Activated gamma-delta T cell treated with Interleukin-2 at 50 U/mL for 16 hours (primary cell): ENCODE results near the gene CARNS1.
"Not testable (repeated sequence)": the region's sequence is repeated elsewhere in the genome, so short reads cannot be mapped to it uniquely, and the experiment has no call there.

Source experiments
- DNase-seq: peaks from one replicate; pipeline ENCODE4 v3.0.0-alpha.2; 2020

Gene CARNS1

GRCh38 chr11:67397536-67397935, 17.9 kb upstream of the CARNS1 start:
- DNase-seq, result no peak

GRCh38 chr11:67397986-67398660, 17.4 kb upstream of the CARNS1 start:
- no peak for DNase-seq

GRCh38 chr11:67398661-67399563, 16.6 kb upstream of the CARNS1 start:
- no peak for DNase-seq

GRCh38 chr11:67400251-67400941, 15.1 kb upstream of the CARNS1 start:
- no peak for DNase-seq

GRCh38 chr11:67400942-67401494, 14.5 kb upstream of the CARNS1 start:
- DNase-seq, result no peak

GRCh38 chr11:67401495-67402191, 13.8 kb upstream of the CARNS1 start, which contains the start of gene PPP1CA:
Gene PPP1CA, minus strand, starts transcription at chr11:67401858. Its CDS starts 76 bp downstream, at chr11:67401782.
- DNase-seq, result peak; percentile 90

GRCh38 chr11:67402192-67402839, 13.2 kb upstream of the CARNS1 start:
- DNase-seq, result not testable (repeated sequence)

- DNase-seq, result not testable (repeated sequence)
Observed at GRCh38 chr11:67403085-67403484, 12.4 kb upstream of the CARNS1 start.

- DNase-seq, result peak; percentile 55
Observed at GRCh38 chr11:67404515-67405195, 10.8 kb upstream of the CARNS1 start.

- DNase-seq, result no peak
Observed at GRCh38 chr11:67405196-67405567, 10.3 kb upstream of the CARNS1 start.

GRCh38 chr11:67405688-67406339, 9.7 kb upstream of the CARNS1 start:
- no peak for DNase-seq

GRCh38 chr11:67406420-67406968, 9.0 kb upstream of the CARNS1 start:
- DNase-seq, result no peak

GRCh38 chr11:67406969-67407687, 8.3 kb upstream of the CARNS1 start:
- DNase-seq, result no peak

- no peak for DNase-seq
Observed at GRCh38 chr11:67407688-67408163, 7.8 kb upstream of the CARNS1 start.

- DNase-seq, result no peak
Observed at GRCh38 chr11:67408437-67409200, 6.9 kb upstream of the CARNS1 start.

- peak; percentile 82 for DNase-seq
Observed at GRCh38 chr11:67409261-67409666, 6.2 kb upstream of the CARNS1 start.

GRCh38 chr11:67409781-67410368, 5.6 kb upstream of the CARNS1 start:
- no peak for DNase-seq

GRCh38 chr11:67410369-67410831, 5.1 kb upstream of the CARNS1 start:
- no peak for DNase-seq
